HCT116 (cell line): ENCODE results near the gene KRT12. TPM values are rescaled to one million over a fixed set of nuclear protein-coding genes. Genes with fewer than 3 reads are reported as not detected.

ENCODE experiments used
- ATAC-seq: fragments of 200-7000 bp; cut with Tn5 transposase; 2 replicates; pipeline ENCODE4 v1.9.1; 2020; ENCODE audit warnings: mild to moderate bottlenecking, moderate library complexity
- BruUV-seq: library from RNA; stranded (reverse); fragments of 400-500 nt; replicated peaks from 2 replicates; lab custom pipeline; 2021; lab: Mats Ljungman, UMichigan
- CTCF ChIA-PET: fragments of 300-600 bp; sonication (Branson Sonifier 250); formaldehyde crosslinking; loops from one replicate; lab custom pipeline; 2021; ENCODE audit warnings: antibody characterized with exemption; lab: Charles Lee
- POLR2A ChIA-PET: fragments of 300-600, 350-600 bp; sonication (Branson Sonifier 250); formaldehyde crosslinking; loops from one replicate; lab custom pipeline; 2021; ENCODE audit warnings: antibody characterized with exemption; lab: Charles Lee
- RAD21 ChIA-PET, 2 experiments: fragments of 300-600 bp; sonication (Branson Sonifier 250); formaldehyde crosslinking; loops; one replicate each; lab custom pipeline; 2023; ENCODE audit warnings: low total read pairs in 2 of 2; ENCODE audit not compliant: uncharacterized antibody in 2 of 2, unreplicated experiment in 2 of 2, low non-redundant PET in 1 of 2; lab: Charles Lee
- DNase-seq: peaks from one replicate; pipeline ENCODE4 v3.0.0-alpha.2; 2010; ENCODE audit warnings: low read depth, low spot score
- H2AFZ ChIP-seq: fragments of 200-600 bp; shearing (Covaris generic), sonication (generic); 2 replicates; pipeline ENCODE4 v1.6.1; 2017; ENCODE audit warnings: low read depth, mixed run types, mixed read lengths, antibody characterized with exemption, low read length; ENCODE audit not compliant: poor library complexity, severe bottlenecking
- H3K27ac ChIP-seq: 2 replicates; pipeline ENCODE4 v1.5.1; 2012; ENCODE audit warnings: low read depth, low read length
- H3K27me3 ChIP-seq: fragments of 200-600 bp; sonication (generic); 2 replicates; pipeline ENCODE4 v1.6.1; 2016; ENCODE audit warnings: mixed run types, low read length, mixed read lengths; ENCODE audit not compliant: insufficient read depth
- H3K36me3 ChIP-seq, 2 experiments: fragments of 200-500 bp in 1 of 2; fragments of 200-600 bp in 1 of 2; sonication (Bioruptor generic) in 1 of 2; sonication (generic) in 1 of 2; 2 replicates each; pipeline versions ENCODE4 v1.5.1 to v1.6.1; 2014 to 2016; ENCODE audit warnings: low read length in 2 of 2, inconsistent platforms in 1 of 2, mixed read lengths in 1 of 2, mixed run types in 1 of 2; ENCODE audit not compliant: insufficient read depth in 2 of 2, control insufficient read depth in 1 of 2
- H3K4me1 ChIP-seq, 2 experiments: fragments of 200-600 bp in 1 of 2; sonication (generic) in 1 of 2; 2 replicates each; pipeline versions ENCODE4 v1.5.1 to v1.6.1; 2012 to 2017; ENCODE audit warnings: low read length in 2 of 2, inconsistent platforms in 1 of 2, mild to moderate bottlenecking in 1 of 2, mixed read lengths in 1 of 2, mixed run types in 1 of 2, moderate library complexity in 1 of 2; ENCODE audit not compliant: insufficient read depth in 2 of 2, control insufficient read depth in 1 of 2
- H3K4me2 ChIP-seq: fragments of 200-600 bp; sonication (generic); 2 replicates; pipeline ENCODE4 v1.6.1; 2017; ENCODE audit warnings: mixed run types, low read length, mixed read lengths
- H3K4me3 ChIP-seq, 2 experiments: fragments of 200-600 bp in 1 of 2; sonication (generic) in 1 of 2; replicated peaks in 1 of 2; 2 replicates each; pipeline ENCODE4 v1.5.1; 2011 to 2016; ENCODE audit warnings: low read length in 2 of 2, control low read depth in 1 of 2, low read depth in 1 of 2, mild to moderate bottlenecking in 1 of 2, mixed read lengths in 1 of 2, mixed run types in 1 of 2
- H3K79me2 ChIP-seq: fragments of 200-600 bp; sonication (generic); 2 replicates; pipeline ENCODE4 v1.6.1; 2017; ENCODE audit warnings: mild to moderate bottlenecking, mixed run types, low read length, moderate library complexity, mixed read lengths; ENCODE audit not compliant: insufficient read depth
- H3K9ac ChIP-seq: fragments of 200-600 bp; sonication (generic); 2 replicates; pipeline ENCODE4 v1.6.1; 2016; ENCODE audit warnings: low read length, mixed read lengths
- H3K9me2 ChIP-seq: fragments of 200-600 bp; sonication (generic), shearing (Covaris generic); 2 replicates; pipeline ENCODE4 v1.6.1; 2017; ENCODE audit warnings: mixed run types, mild to moderate bottlenecking, moderate library complexity; ENCODE audit not compliant: insufficient read depth
- H3K9me3 ChIP-seq, 2 experiments: fragments of 200-500 bp in 1 of 2; fragments of 200-600 bp in 1 of 2; sonication (Bioruptor generic) in 1 of 2; sonication (generic) in 1 of 2; 2 replicates each; pipeline ENCODE4 v1.6.1; 2014 to 2017; ENCODE audit warnings: low read length in 2 of 2, mixed read lengths in 2 of 2, inconsistent platforms in 1 of 2, low read depth in 1 of 2, mild to moderate bottlenecking in 1 of 2, mixed run types in 1 of 2, moderate library complexity in 1 of 2; ENCODE audit not compliant: control insufficient read depth in 1 of 2, insufficient read depth in 1 of 2
- H4K20me1 ChIP-seq: fragments of 200-600 bp; sonication (generic), shearing (Covaris generic); 2 replicates; pipeline ENCODE4 v1.6.1; 2017; ENCODE audit warnings: mixed run types, mild to moderate bottlenecking, moderate library complexity; ENCODE audit not compliant: insufficient read depth
- CBX3 ChIP-seq: IDR thresholded peaks from 2 replicates; pipeline ENCODE4 v1.6.1; 2012; ENCODE audit warnings: low read depth
- CEBPB ChIP-seq: IDR thresholded peaks from 2 replicates; pipeline ENCODE4 v1.6.1; 2012; ENCODE audit warnings: low read depth
- EGR1 ChIP-seq: IDR thresholded peaks from 2 replicates; pipeline ENCODE4 v1.6.1; 2012; ENCODE audit warnings: low read depth
- EZH2phosphoT487 ChIP-seq: fragments of 200-600 bp; IDR thresholded peaks from 2 replicates; pipeline ENCODE4 v1.6.1; 2018; ENCODE audit warnings: antibody characterized with exemption, borderline replicate concordance
- FOSL1 ChIP-seq: IDR thresholded peaks from 2 replicates; pipeline ENCODE4 v1.6.1; 2012; ENCODE audit warnings: low read depth
- JUND ChIP-seq: IDR thresholded peaks from 2 replicates; pipeline ENCODE4 v1.6.1; 2012
- SIN3A ChIP-seq: IDR thresholded peaks from 2 replicates; pipeline ENCODE4 v1.6.1; 2012; ENCODE audit warnings: low read depth
- SRF ChIP-seq: IDR thresholded peaks from 2 replicates; pipeline ENCODE4 v1.6.1; 2012; ENCODE audit warnings: low read depth
- TCF7L2 ChIP-seq: IDR thresholded peaks from 2 replicates; pipeline ENCODE4 v1.7.0; 2011; ENCODE audit warnings: borderline replicate concordance, inconsistent platforms; ENCODE audit not compliant: insufficient read depth, insufficient read length; ENCODE audit errors: extremely low read depth
- YY1 ChIP-seq: IDR thresholded peaks from 2 replicates; pipeline ENCODE4 v1.6.1; 2011; ENCODE audit warnings: low read length, low read depth, moderate library complexity, mild to moderate bottlenecking; ENCODE audit not compliant: insufficient replicate concordance; ENCODE audit errors: extremely low read depth
- ZFX ChIP-seq: fragments of 450-650 bp; IDR thresholded peaks from 2 replicates; pipeline ENCODE4 v1.6.1; 2017
- ZNF274 ChIP-seq: fragments of 200-500 bp; sonication (Bioruptor generic); IDR thresholded peaks from 2 replicates; pipeline ENCODE4 v1.6.1; 2014; ENCODE audit warnings: mild to moderate bottlenecking, low read depth, low read length, inconsistent platforms
- intact Hi-C: fragments of 100-400 bp; cut with micrococcal nuclease; formaldehyde crosslinking; loops from 2 replicates; pipeline ENCODE4 v1.10.0; 2022
- total RNA-seq: library from RNA; stranded (reverse); gene quantifications from one replicate; pipeline ENCODE4 v1.2.1, GENCODE V29; 2021; ENCODE audit not compliant: unreplicated experiment
- TF ChIP-seq, protein P1 (sequence below): IDR thresholded peaks from 2 replicates; pipeline ENCODE4 v1.6.1; 2012
- TF ChIP-seq, protein P2 (sequence below): IDR thresholded peaks from 2 replicates; pipeline ENCODE4 v1.6.1; 2012; ENCODE audit warnings: low read depth
- TF ChIP-seq, protein P3 (sequence below): IDR thresholded peaks from 2 replicates; pipeline ENCODE4 v1.6.1; 2012
- TF ChIP-seq, protein P4 (sequence below), 3 experiments: fragments of 200-600 bp in 1 of 3; sonication (generic) in 1 of 3; IDR thresholded peaks in 2 of 3; conservative IDR thresholded peaks in 1 of 3; 2 replicates each; pipeline ENCODE4 v1.5.1; 2012 to 2017; ENCODE audit warnings: low read depth in 2 of 3, low read length in 2 of 3, antibody characterized with exemption in 1 of 3, borderline replicate concordance in 1 of 3, control low read depth in 1 of 3, mild to moderate bottlenecking in 1 of 3, mixed read lengths in 1 of 3, mixed run types in 1 of 3, moderate library complexity in 1 of 3; ENCODE audit not compliant: insufficient read depth in 1 of 3
- TF ChIP-seq, protein P5 (sequence below): IDR thresholded peaks from 2 replicates; pipeline ENCODE4 v1.6.1; 2011; ENCODE audit warnings: mild to moderate bottlenecking, low read length, moderate library complexity; ENCODE audit not compliant: insufficient replicate concordance; ENCODE audit errors: extremely low read depth

KRT12 gene
- total RNA-seq, 1 experiment from 2014 or later: not detected

DNA sequence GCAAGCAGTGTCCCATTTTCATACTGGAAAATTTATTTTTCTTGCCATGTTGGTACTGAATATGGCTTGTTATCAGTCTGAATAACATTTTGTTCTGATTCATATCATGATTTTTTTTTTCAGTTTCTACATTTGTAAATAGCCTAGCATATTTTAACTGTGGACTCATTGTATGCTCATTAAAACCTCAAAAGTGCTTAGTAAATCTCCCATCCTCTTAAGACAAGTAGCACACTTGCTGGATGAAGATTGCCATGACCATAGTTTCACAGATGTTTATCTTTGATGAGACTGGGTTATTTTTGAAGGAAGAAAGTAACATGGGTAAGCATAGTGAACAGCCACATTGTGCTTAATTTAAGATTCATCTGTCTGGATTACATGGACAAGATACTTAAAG lies 45.5 kb downstream of the KRT12 start (continued):
- TF ChIP-seq, protein P1, sequence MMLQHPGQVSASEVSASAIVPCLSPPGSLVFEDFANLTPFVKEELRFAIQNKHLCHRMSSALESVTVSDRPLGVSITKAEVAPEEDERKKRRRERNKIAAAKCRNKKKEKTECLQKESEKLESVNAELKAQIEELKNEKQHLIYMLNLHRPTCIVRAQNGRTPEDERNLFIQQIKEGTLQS: no peak

DNA sequence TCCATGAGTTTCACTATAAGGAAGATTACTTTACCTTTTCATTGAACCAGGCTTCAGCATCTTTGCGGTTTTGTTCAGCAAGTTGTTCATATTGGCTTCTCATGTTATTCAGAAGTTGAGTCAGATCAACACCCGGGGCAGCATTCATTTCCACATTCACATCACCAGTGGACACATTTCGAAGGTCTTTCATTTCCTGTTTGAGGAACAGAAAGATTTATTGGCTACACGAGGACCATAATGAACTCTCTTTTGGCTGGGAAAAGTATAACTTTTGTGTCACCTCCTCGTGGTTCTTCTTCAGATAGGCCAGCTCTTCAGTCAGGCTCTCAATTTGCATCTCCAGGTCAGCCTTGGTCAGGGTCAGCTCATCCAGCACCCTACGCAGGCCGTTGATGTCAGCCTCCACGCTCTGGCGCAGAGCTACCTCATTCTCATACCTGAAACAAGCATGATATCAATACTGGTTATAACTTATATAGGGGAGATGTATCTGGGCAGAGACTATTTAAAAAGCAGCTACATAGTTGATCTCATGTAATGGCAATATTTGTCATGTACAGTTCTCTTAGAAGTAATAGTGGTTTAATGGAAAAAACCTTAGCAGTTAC lies 46.7 kb downstream of the KRT12 start:
- ATAC-seq (no peak), DNase-seq (no peak)
- Histone ChIP-seq H3K27ac (peak overlapping the region; percentile 93; the same call in 1 of the 2 replicates), H3K4me1 (peaks cover 8 to 19% of the 10 kb centered on the region in 2 experiments), H3K79me2 (peaks cover 73% of the 10 kb centered on the region), H3K9me2 (no peaks in the 10 kb centered on the region), H3K9ac (peak overlapping the region; percentile 86), H3K4me3 (peak overlapping the region; percentile 69 to 88), H2AFZ (no peak overlapping the region), H3K4me2 (peak overlapping the region; percentile 85), H3K36me3 (peaks cover 8 to 10% of the 10 kb centered on the region in 2 experiments; a peak in 2 of 4 replicates), H4K20me1 (no peaks in the 10 kb centered on the region), H3K9me3 (no peaks in the 10 kb centered on the region), H3K27me3 (no peaks in the 10 kb centered on the region)
- ChIA-PET POLR2A (interaction anchor here (1.6 kb wide), 1 partner anchor 869 kb away, joined by 4 read pairs; no protein-coding TSS in a partner anchor), RAD21 (no interaction called here), CTCF (no interaction called here)
- TF ChIP-seq ZFX (no peak), CBX3 (no peak), JUND (no peak), YY1 (no peak), SRF (no peak), EGR1 (no peak), SIN3A (no peak), TCF7L2 (no peak), CEBPB (no peak), ZNF274 (no peak), EZH2phosphoT487 (no peak), FOSL1 (no peak)
- TF ChIP-seq, protein P2, sequence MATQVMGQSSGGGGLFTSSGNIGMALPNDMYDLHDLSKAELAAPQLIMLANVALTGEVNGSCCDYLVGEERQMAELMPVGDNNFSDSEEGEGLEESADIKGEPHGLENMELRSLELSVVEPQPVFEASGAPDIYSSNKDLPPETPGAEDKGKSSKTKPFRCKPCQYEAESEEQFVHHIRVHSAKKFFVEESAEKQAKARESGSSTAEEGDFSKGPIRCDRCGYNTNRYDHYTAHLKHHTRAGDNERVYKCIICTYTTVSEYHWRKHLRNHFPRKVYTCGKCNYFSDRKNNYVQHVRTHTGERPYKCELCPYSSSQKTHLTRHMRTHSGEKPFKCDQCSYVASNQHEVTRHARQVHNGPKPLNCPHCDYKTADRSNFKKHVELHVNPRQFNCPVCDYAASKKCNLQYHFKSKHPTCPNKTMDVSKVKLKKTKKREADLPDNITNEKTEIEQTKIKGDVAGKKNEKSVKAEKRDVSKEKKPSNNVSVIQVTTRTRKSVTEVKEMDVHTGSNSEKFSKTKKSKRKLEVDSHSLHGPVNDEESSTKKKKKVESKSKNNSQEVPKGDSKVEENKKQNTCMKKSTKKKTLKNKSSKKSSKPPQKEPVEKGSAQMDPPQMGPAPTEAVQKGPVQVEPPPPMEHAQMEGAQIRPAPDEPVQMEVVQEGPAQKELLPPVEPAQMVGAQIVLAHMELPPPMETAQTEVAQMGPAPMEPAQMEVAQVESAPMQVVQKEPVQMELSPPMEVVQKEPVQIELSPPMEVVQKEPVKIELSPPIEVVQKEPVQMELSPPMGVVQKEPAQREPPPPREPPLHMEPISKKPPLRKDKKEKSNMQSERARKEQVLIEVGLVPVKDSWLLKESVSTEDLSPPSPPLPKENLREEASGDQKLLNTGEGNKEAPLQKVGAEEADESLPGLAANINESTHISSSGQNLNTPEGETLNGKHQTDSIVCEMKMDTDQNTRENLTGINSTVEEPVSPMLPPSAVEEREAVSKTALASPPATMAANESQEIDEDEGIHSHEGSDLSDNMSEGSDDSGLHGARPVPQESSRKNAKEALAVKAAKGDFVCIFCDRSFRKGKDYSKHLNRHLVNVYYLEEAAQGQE: no peak
- TF ChIP-seq, protein P3, sequence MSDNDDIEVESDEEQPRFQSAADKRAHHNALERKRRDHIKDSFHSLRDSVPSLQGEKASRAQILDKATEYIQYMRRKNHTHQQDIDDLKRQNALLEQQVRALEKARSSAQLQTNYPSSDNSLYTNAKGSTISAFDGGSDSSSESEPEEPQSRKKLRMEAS: no peak
- TF ChIP-seq, protein P4, sequence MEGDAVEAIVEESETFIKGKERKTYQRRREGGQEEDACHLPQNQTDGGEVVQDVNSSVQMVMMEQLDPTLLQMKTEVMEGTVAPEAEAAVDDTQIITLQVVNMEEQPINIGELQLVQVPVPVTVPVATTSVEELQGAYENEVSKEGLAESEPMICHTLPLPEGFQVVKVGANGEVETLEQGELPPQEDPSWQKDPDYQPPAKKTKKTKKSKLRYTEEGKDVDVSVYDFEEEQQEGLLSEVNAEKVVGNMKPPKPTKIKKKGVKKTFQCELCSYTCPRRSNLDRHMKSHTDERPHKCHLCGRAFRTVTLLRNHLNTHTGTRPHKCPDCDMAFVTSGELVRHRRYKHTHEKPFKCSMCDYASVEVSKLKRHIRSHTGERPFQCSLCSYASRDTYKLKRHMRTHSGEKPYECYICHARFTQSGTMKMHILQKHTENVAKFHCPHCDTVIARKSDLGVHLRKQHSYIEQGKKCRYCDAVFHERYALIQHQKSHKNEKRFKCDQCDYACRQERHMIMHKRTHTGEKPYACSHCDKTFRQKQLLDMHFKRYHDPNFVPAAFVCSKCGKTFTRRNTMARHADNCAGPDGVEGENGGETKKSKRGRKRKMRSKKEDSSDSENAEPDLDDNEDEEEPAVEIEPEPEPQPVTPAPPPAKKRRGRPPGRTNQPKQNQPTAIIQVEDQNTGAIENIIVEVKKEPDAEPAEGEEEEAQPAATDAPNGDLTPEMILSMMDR (IDR thresholded peaks at IDR 0.05 in 2 of 3, conservative IDR thresholded peaks at IDR 0.05 in 1 of 3; ENCODE audit: borderline replicate concordance in 1 of 3, insufficient read depth in 1 of 3, low read depth in 2 of 3, low read length in 2 of 3): no peak
- TF ChIP-seq, protein P5, sequence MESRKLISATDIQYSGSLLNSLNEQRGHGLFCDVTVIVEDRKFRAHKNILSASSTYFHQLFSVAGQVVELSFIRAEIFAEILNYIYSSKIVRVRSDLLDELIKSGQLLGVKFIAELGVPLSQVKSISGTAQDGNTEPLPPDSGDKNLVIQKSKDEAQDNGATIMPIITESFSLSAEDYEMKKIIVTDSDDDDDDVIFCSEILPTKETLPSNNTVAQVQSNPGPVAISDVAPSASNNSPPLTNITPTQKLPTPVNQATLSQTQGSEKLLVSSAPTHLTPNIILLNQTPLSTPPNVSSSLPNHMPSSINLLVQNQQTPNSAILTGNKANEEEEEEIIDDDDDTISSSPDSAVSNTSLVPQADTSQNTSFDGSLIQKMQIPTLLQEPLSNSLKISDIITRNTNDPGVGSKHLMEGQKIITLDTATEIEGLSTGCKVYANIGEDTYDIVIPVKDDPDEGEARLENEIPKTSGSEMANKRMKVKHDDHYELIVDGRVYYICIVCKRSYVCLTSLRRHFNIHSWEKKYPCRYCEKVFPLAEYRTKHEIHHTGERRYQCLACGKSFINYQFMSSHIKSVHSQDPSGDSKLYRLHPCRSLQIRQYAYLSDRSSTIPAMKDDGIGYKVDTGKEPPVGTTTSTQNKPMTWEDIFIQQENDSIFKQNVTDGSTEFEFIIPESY: no peak
- intact Hi-C loops: no loop called here
- no TSS peak for BruUV-seq
